ENCODE data around the gene EPHA2. TPM values are rescaled to one million over a fixed set of nuclear protein-coding genes. Genes with fewer than 3 reads are reported as not detected.

The EPHA2 gene
- total and polyA plus RNA-seq, 4 donors, result 17.5 to 35.6 (median 20.5) TPM

- no peak for TF ChIP-seq CTCF (IDR thresholded peaks at IDR 0.05; ENCODE audit: control extremely low read depth, extremely low read depth)
- DNase-seq (no peak), ATAC-seq (ENCODE audit: insufficient read depth, low FRiP score) (no peak)
- Histone ChIP-seq H3K9ac (ENCODE audit: insufficient read depth in 1 of 2, low read length in 2 of 2) (no peak overlapping the region), H3K9me3 (ENCODE audit: control insufficient read depth in 4 of 4, insufficient read depth in 3 of 4, low read length in 3 of 4) (no peaks in the 10 kb centered on the region), H3K36me3 (ENCODE audit: control insufficient read depth in 4 of 4, insufficient read depth in 4 of 4, low read length in 4 of 4) (peaks cover 0 to 25% (median 0%) of the 10 kb centered on the region in 4 donors), H3K4me1 (ENCODE audit: control insufficient read depth in 5 of 5, insufficient read depth in 5 of 5, low read length in 5 of 5) (peaks cover 8 to 55% (median 35%) of the 10 kb centered on the region in 5 donors), H3K4me3 (no peak overlapping the region), H3K27ac (ENCODE audit: low read depth in 1 of 2, low read length in 1 of 2) (no peak overlapping the region), H3K27me3 (ENCODE audit: control insufficient read depth in 3 of 3, insufficient read depth in 3 of 3, low read length in 2 of 3) (peaks cover 0 to 6% (median 2%) of the 10 kb centered on the region in 3 donors)
- 94% methylated on average over 7 of the region's 7 CpGs for WGBS, 2 donors
Measured at GRCh38 chr1:16149146-16149545, 6.7 kb downstream of the EPHA2 start.

- Histone ChIP-seq H3K27me3 (ENCODE audit: control insufficient read depth in 3 of 3, insufficient read depth in 3 of 3, low read length in 2 of 3) (no peaks in the 10 kb centered on the region), H3K4me1 (ENCODE audit: control insufficient read depth in 5 of 5, insufficient read depth in 5 of 5, low read length in 5 of 5) (peaks cover 8 to 56% (median 35%) of the 10 kb centered on the region in 5 donors), H3K27ac (ENCODE audit: low read depth in 1 of 2, low read length in 1 of 2) (no peak overlapping the region), H3K9me3 (ENCODE audit: control insufficient read depth in 4 of 4, insufficient read depth in 3 of 4, low read length in 3 of 4) (no peaks in the 10 kb centered on the region), H3K4me3 (no peak overlapping the region), H3K36me3 (ENCODE audit: control insufficient read depth in 4 of 4, insufficient read depth in 4 of 4, low read length in 4 of 4) (peaks cover 0 to 26% (median 0%) of the 10 kb centered on the region in 4 donors), H3K9ac (ENCODE audit: insufficient read depth in 1 of 2, low read length in 2 of 2) (no peak overlapping the region)
- no peak for DNase-seq
- no peak for ATAC-seq (ENCODE audit: insufficient read depth, low FRiP score)
- TF ChIP-seq CTCF (IDR thresholded peaks at IDR 0.05; ENCODE audit: control extremely low read depth, extremely low read depth), result no peak
- WGBS, 2 donors, result 94 to 95% methylated on average over 39 of the region's 39 CpGs
Measured at GRCh38 chr1:16148329-16149092, 7.4 kb downstream of the EPHA2 start.

- Histone ChIP-seq H3K9me3 (ENCODE audit: control insufficient read depth in 4 of 4, insufficient read depth in 3 of 4, low read length in 3 of 4) (no peaks in the 10 kb centered on the region), H3K9ac (ENCODE audit: insufficient read depth in 1 of 2, low read length in 2 of 2) (no peak overlapping the region), H3K4me1 (ENCODE audit: control insufficient read depth in 5 of 5, insufficient read depth in 5 of 5, low read length in 5 of 5) (peaks cover 8 to 57% (median 36%) of the 10 kb centered on the region in 5 donors), H3K27ac (ENCODE audit: low read depth in 1 of 2, low read length in 1 of 2) (peak overlapping the region; percentile 92), H3K4me3 (no peak overlapping the region), H3K27me3 (ENCODE audit: control insufficient read depth in 3 of 3, insufficient read depth in 3 of 3, low read length in 2 of 3) (no peaks in the 10 kb centered on the region), H3K36me3 (ENCODE audit: control insufficient read depth in 4 of 4, insufficient read depth in 4 of 4, low read length in 4 of 4) (peaks cover 0 to 31% (median 0%) of the 10 kb centered on the region in 4 donors)
- DNase-seq (peak in 1 of 3 donors; percentile 36), ATAC-seq (ENCODE audit: insufficient read depth, low FRiP score) (no peak)
- no peak for TF ChIP-seq CTCF (IDR thresholded peaks at IDR 0.05; ENCODE audit: control extremely low read depth, extremely low read depth)
- 71 to 78% methylated on average over 10 of the region's 10 CpGs for WGBS, 2 donors
Measured at GRCh38 chr1:16147156-16147926, 8.5 kb downstream of the EPHA2 start.

Measured in lung (tissue), 12 donors.